IMR-90 (cell line): ENCODE results near the gene C7. TPM values are rescaled to one million over a fixed set of nuclear protein-coding genes. Genes with fewer than 3 reads are reported as not detected.

Source experiments
- ATAC-seq: fragments of 200-7000 bp; cut with Tn5 transposase; 2 replicates; pipeline ENCODE4 v1.9.1; 2020; ENCODE audit warnings: low read depth, mild to moderate bottlenecking, moderate library complexity
- BruUV-seq: library from RNA; stranded (reverse); fragments of 400-500 nt; replicated peaks from 2 replicates; lab custom pipeline; 2021; lab: Mats Ljungman, UMichigan
- CTCF ChIA-PET: fragments of 300-600 bp; formaldehyde crosslinking; extraction: SDS; loops from one replicate; lab custom pipeline; 2021; ENCODE audit warnings: antibody characterized with exemption; lab: Yijun Ruan, JAX
- POLR2A ChIA-PET: fragments of 300-600 bp; sonication (Branson Sonifier 250); formaldehyde crosslinking; loops from one replicate; lab custom pipeline; 2022; ENCODE audit warnings: antibody characterized with exemption; ENCODE audit not compliant: unreplicated experiment; lab: Charles Lee
- DNase-seq: peaks from one replicate; pipeline ENCODE4 v3.0.0; 2013
- H2AFZ ChIP-seq: replicated peaks from 2 replicates; pipeline ENCODE3; 2013; ENCODE audit warnings: low read length, mild to moderate bottlenecking; ENCODE audit not compliant: poor library complexity
- H2AK5ac ChIP-seq: 2 replicates; pipeline ENCODE4 v1.6.1; 2013; ENCODE audit warnings: low read depth, low read length, inconsistent platforms
- H2AK9ac ChIP-seq: replicated peaks from 2 replicates; pipeline ENCODE3; 2013; ENCODE audit warnings: mild to moderate bottlenecking, low read depth, low read length, moderate library complexity; ENCODE audit not compliant: poor library complexity
- H2BK120ac ChIP-seq: 2 replicates; pipeline ENCODE4 v1.6.1; 2013; ENCODE audit warnings: low read depth, low read length, inconsistent platforms
- H2BK15ac ChIP-seq: 3 replicates; pipeline ENCODE4 v1.6.1; 2013; ENCODE audit warnings: low read depth, low read length, inconsistent platforms
- H2BK20ac ChIP-seq: 2 replicates; pipeline ENCODE4 v1.6.1; 2013; ENCODE audit warnings: low read depth, mild to moderate bottlenecking, inconsistent platforms, low read length, moderate library complexity
- H2BK5ac ChIP-seq: 2 replicates; pipeline ENCODE4 v1.6.1; 2013; ENCODE audit warnings: mild to moderate bottlenecking, low read depth, low read length, inconsistent platforms; ENCODE audit not compliant: poor library complexity, severe bottlenecking
- H3K14ac ChIP-seq: replicated peaks from 2 replicates; pipeline ENCODE4 v1.6.1; 2013; ENCODE audit warnings: low read depth, low read length, inconsistent platforms
- H3K18ac ChIP-seq: 2 replicates; pipeline ENCODE4 v1.6.1; 2013; ENCODE audit warnings: low read depth, low read length, control low read depth
- H3K23ac ChIP-seq: 2 replicates; pipeline ENCODE4 v1.6.1; 2013; ENCODE audit warnings: low read depth, low read length, inconsistent platforms
- H3K27ac ChIP-seq: 2 replicates; pipeline ENCODE4 v1.5.1; 2013; ENCODE audit warnings: mild to moderate bottlenecking, control low read depth, low read length; ENCODE audit not compliant: insufficient read depth
- H3K27me3 ChIP-seq: 2 replicates; pipeline ENCODE4 v1.6.1; 2013; ENCODE audit warnings: low read length; ENCODE audit not compliant: control insufficient read depth, insufficient read depth
- H3K36me3 ChIP-seq: 2 replicates; pipeline ENCODE4 v1.6.1; 2013; ENCODE audit warnings: low read length, mixed read lengths; ENCODE audit not compliant: control insufficient read depth, insufficient read depth
- H3K4ac ChIP-seq: 2 replicates; pipeline ENCODE4 v1.6.1; 2013; ENCODE audit warnings: low read depth, low read length, inconsistent platforms
- H3K4me1 ChIP-seq: 2 replicates; pipeline ENCODE4 v1.6.1; 2013; ENCODE audit warnings: low read length, mixed read lengths; ENCODE audit not compliant: control insufficient read depth, insufficient read depth
- H3K4me2 ChIP-seq: 2 replicates; pipeline ENCODE4 v1.6.1; 2013; ENCODE audit warnings: low read depth, mild to moderate bottlenecking, control low read depth, low read length, moderate library complexity
- H3K4me3 ChIP-seq: 2 replicates; pipeline ENCODE4 v1.5.1; 2013; ENCODE audit warnings: low read depth, mild to moderate bottlenecking, control low read depth, low read length, moderate library complexity; ENCODE audit not compliant: insufficient read depth
- H3K56ac ChIP-seq: 2 replicates; pipeline ENCODE4 v1.6.1; 2013; ENCODE audit warnings: low read length, inconsistent platforms; ENCODE audit not compliant: insufficient read depth; ENCODE audit errors: extremely low read depth
- H3K79me1 ChIP-seq, 2 experiments: 2 replicates each; pipeline ENCODE4 v1.6.1; 2013; ENCODE audit warnings: low read length in 2 of 2, inconsistent platforms in 1 of 2, low read depth in 1 of 2
- H3K9ac ChIP-seq: 2 replicates; pipeline ENCODE4 v1.6.1; 2013; ENCODE audit warnings: low read depth, low read length, control low read depth
- H3K9me1 ChIP-seq: 2 replicates; pipeline ENCODE4 v1.6.1; 2013; ENCODE audit warnings: low read length, inconsistent platforms; ENCODE audit not compliant: insufficient read depth
- H3K9me3 ChIP-seq: 2 replicates; pipeline ENCODE4 v1.6.1; 2013; ENCODE audit warnings: low read length; ENCODE audit not compliant: control insufficient read depth, insufficient read depth
- H4K20me1 ChIP-seq: 2 replicates; pipeline ENCODE4 v1.6.1; 2013; ENCODE audit warnings: low read length, inconsistent platforms; ENCODE audit not compliant: insufficient read depth
- H4K5ac ChIP-seq: 2 replicates; pipeline ENCODE4 v1.6.1; 2013; ENCODE audit warnings: mild to moderate bottlenecking, low read depth, low read length, control low read depth
- H4K8ac ChIP-seq, 2 experiments: 2 replicates each; pipeline ENCODE4 v1.6.1; 2013; ENCODE audit warnings: low read depth in 2 of 2, low read length in 2 of 2, control low read depth in 1 of 2, inconsistent platforms in 1 of 2
- H4K91ac ChIP-seq: 2 replicates; pipeline ENCODE4 v1.6.1; 2013; ENCODE audit warnings: low read depth, low read length, inconsistent platforms; ENCODE audit not compliant: insufficient read depth
- BHLHE40 ChIP-seq: fragments of 150-350 bp; IDR thresholded peaks from 2 replicates; pipeline ENCODE4 v1.6.1; 2016; ENCODE audit warnings: mild to moderate bottlenecking, low read depth, low read length
- CEBPB ChIP-seq: IDR thresholded peaks from 2 replicates; pipeline ENCODE4 v1.6.1; 2012; ENCODE audit warnings: low read depth, low read length, improper control_type of control experiment
- CHD1 ChIP-seq: IDR thresholded peaks from 2 replicates; pipeline ENCODE4 v1.6.1; 2012; ENCODE audit warnings: low read depth, low read length, improper control_type of control experiment
- ELK1 ChIP-seq: fragments of 150-350 bp; IDR thresholded peaks from 2 replicates; pipeline ENCODE4 v1.6.1; 2016; ENCODE audit warnings: low read depth, mild to moderate bottlenecking, low read length, moderate library complexity, borderline replicate concordance
- FOS ChIP-seq: fragments of 150-350 bp; IDR thresholded peaks from 2 replicates; pipeline ENCODE4 v1.6.1; 2016; ENCODE audit warnings: low read depth, low read length
- MAFK ChIP-seq: IDR thresholded peaks from 2 replicates; pipeline ENCODE4 v1.6.1; 2012; ENCODE audit warnings: low read depth, low read length, improper control_type of control experiment
- MXI1 ChIP-seq: IDR thresholded peaks from 2 replicates; pipeline ENCODE4 v1.6.1; 2012; ENCODE audit warnings: low read depth, mild to moderate bottlenecking, low read length, moderate library complexity, borderline replicate concordance
- NFE2L2 ChIP-seq: fragments of 150-350 bp; IDR thresholded peaks from 2 replicates; pipeline ENCODE4 v1.6.1; 2016; ENCODE audit warnings: low read depth, mild to moderate bottlenecking, low read length
- POLR2A ChIP-seq: IDR thresholded peaks from 2 replicates; pipeline ENCODE4 v1.6.1; 2012; ENCODE audit warnings: mild to moderate bottlenecking, low read depth, low read length
- RCOR1 ChIP-seq: IDR thresholded peaks from 2 replicates; pipeline ENCODE4 v1.6.1; 2012; ENCODE audit warnings: mild to moderate bottlenecking, low read length, improper control_type of control experiment; ENCODE audit not compliant: insufficient replicate concordance
- SMC3 ChIP-seq: fragments of 150-350 bp; IDR thresholded peaks from 2 replicates; pipeline ENCODE4 v1.6.1; 2016; ENCODE audit warnings: low read depth, mild to moderate bottlenecking, antibody characterized with exemption, low read length, moderate library complexity
- USF2 ChIP-seq: fragments of 150-350 bp; IDR thresholded peaks from 2 replicates; pipeline ENCODE4 v1.6.1; 2017; ENCODE audit warnings: mild to moderate bottlenecking, antibody characterized with exemption, low read length, low read depth
- WGBS, 2 experiments: methylation state at CpG; one replicate each; pipeline versions ENCODE4 v1.1.5 to v1.1.7; 2013; ENCODE audit warnings: missing lambda C conversion rate in 2 of 2; ENCODE audit not compliant: insufficient read length in 1 of 2; ENCODE audit errors: extremely low coverage in 2 of 2; 5-methylcytosine and 5-hydroxymethylcytosine counted together
- dilution Hi-C: fragments of 300-500 bp; cut with HindIII; formaldehyde crosslinking; loops from one replicate; pipeline ENCODE4 v1.14.3; 2018; ENCODE audit warnings: low sequenced_read_pairs; ENCODE audit not compliant: unreplicated experiment
- in situ Hi-C: fragments of 300-500 bp; cut with MboI; formaldehyde crosslinking; loops from 3 replicates; pipeline ENCODE4 v1.14.3; 2019; ENCODE audit warnings: low sequenced_read_pairs, inconsistent platforms, mixed read lengths
- intact Hi-C: fragments of 100-400 bp; cut with micrococcal nuclease; formaldehyde crosslinking; loops from 2 replicates; pipeline ENCODE4 v1.10.0; 2022
- polyA plus RNA-seq, 3 experiments: library from polyadenylated mRNA; depleted of rRNA; stranded (reverse); fragments of >200 nt; gene quantifications; 2 replicates each; pipeline ENCODE4 v1.2.3, GENCODE V29; 2012; ENCODE audit warnings: low replicate concordance in 1 of 3
- total RNA-seq: library from RNA; depleted of rRNA; stranded (reverse); fragments of >200 nt; gene quantifications from 2 replicates; pipeline ENCODE4 v1.2.3, GENCODE V29; 2012

C7 gene
- total and polyA plus RNA-seq, 2 of the 4 experiments (the other 2 are of a cell fraction): 0.54 to 1.8 TPM

- no peak for TF ChIP-seq CHD1
Measured at GRCh38 chr5:40991168-40991980, 82.1 kb downstream of the C7 start (continued).

GRCh38 chr5:40991981-40992559 lies 82.8 kb downstream of the C7 start:
- intact Hi-C loops (loop anchor here (2.0 to 5.0 kb wide), 2 partner anchors 80 to 123 kb away; no protein-coding TSS in a partner anchor), dilution Hi-C loops (no loop called here), in situ Hi-C loops (no loop called here)
- Histone ChIP-seq H3K23ac (no peak overlapping the region), H2BK20ac (peak overlapping the region; percentile 1; the same call in 1 of the 2 replicates), H3K4me3 (no peak overlapping the region), H3K14ac (peak overlapping the region; percentile 55; the same call in 1 of the 2 replicates), H3K36me3 (no peaks in the 10 kb centered on the region), H3K27me3 (no peaks in the 10 kb centered on the region), H2BK120ac (peak overlapping the region; percentile 11), H4K8ac (peak overlapping the region; percentile 2 to 61; a peak in 2 of 4 replicates), H3K18ac (peak overlapping the region; percentile 79; the same call in 1 of the 2 replicates), H2BK15ac (no peak overlapping the region), H3K4ac (peak overlapping the region; percentile 60; the same call in 1 of the 2 replicates), H4K5ac (peak overlapping the region; percentile 81; the same call in 1 of the 2 replicates), H3K4me2 (peak overlapping the region; percentile 24; the same call in 1 of the 2 replicates), H3K4me1 (peaks cover 14% of the 10 kb centered on the region; the same call in 1 of the 2 replicates), H3K9me1 (peaks cover 6% of the 10 kb centered on the region; the same call in 1 of the 2 replicates), H3K9ac (0 out of 2 replicates have a peak overlapping the region, but pooled peaks have one; percentile 23), H3K79me1 (no peaks in the 10 kb centered on the region), H3K9me3 (peaks cover 2% of the 10 kb centered on the region; the same call in 1 of the 2 replicates), H4K20me1 (no peaks in the 10 kb centered on the region), H2AFZ (no peak overlapping the region), H2BK5ac (peak overlapping the region; percentile 99), H3K27ac (peak overlapping the region; percentile 59; the same call in 1 of the 2 replicates), H4K91ac (peak overlapping the region; percentile 39; the same call in 1 of the 2 replicates), H2AK5ac (no peak overlapping the region), H2AK9ac (no peak overlapping the region), H3K56ac (no peak overlapping the region)
- no TSS peak for BruUV-seq
- POLR2A ChIA-PET: no interaction called here
- DNase-seq (no peak), ATAC-seq (no peak)
- CTCF ChIA-PET: no interaction called here
- WGBS, 2 experiments: no CpG with 5 or more reads among the region's 5 CpGs
- TF ChIP-seq FOS: no peak
- no peak for TF ChIP-seq CEBPB
- TF ChIP-seq CHD1: no peak
- no peak for TF ChIP-seq USF2
- TF ChIP-seq MXI1: no peak
- TF ChIP-seq MAFK: no peak
- TF ChIP-seq SMC3: no peak
- TF ChIP-seq POLR2A: no peak
- no peak for TF ChIP-seq ELK1
- no peak for TF ChIP-seq RCOR1
- TF ChIP-seq BHLHE40: no peak
- no peak for TF ChIP-seq NFE2L2
